HTR-8/SVneo (cell line): Measurements from ENCODE around the gene EME2.
A peak's percentile ranks its signal among the peaks of the same experiment; 100 is the strongest.
"Not testable (repeated sequence)": the region's sequence is repeated elsewhere in the genome, so short reads cannot be mapped to it uniquely, and the experiment has no call there.

Source experiments
- DNase-seq: peaks from one replicate; pipeline ENCODE4 v3.0.0; 2011; ENCODE audit warnings: low spot score, mixed read lengths; ENCODE audit not compliant: insufficient read length
- FAIRE-seq: peaks from 2 replicates; lab custom pipeline; 2011; peaks lifted over from hg19 to GRCh38; lab: Jason Lieb, UNC

Gene EME2

GRCh38 chr16:1772362-1772907 is at the start of gene EME2:
Gene EME2 (plus strand): TSS chr16:1772810. CDS start chr16:1773228, 418 bp downstream.
- DNase-seq = no peak

DNA sequence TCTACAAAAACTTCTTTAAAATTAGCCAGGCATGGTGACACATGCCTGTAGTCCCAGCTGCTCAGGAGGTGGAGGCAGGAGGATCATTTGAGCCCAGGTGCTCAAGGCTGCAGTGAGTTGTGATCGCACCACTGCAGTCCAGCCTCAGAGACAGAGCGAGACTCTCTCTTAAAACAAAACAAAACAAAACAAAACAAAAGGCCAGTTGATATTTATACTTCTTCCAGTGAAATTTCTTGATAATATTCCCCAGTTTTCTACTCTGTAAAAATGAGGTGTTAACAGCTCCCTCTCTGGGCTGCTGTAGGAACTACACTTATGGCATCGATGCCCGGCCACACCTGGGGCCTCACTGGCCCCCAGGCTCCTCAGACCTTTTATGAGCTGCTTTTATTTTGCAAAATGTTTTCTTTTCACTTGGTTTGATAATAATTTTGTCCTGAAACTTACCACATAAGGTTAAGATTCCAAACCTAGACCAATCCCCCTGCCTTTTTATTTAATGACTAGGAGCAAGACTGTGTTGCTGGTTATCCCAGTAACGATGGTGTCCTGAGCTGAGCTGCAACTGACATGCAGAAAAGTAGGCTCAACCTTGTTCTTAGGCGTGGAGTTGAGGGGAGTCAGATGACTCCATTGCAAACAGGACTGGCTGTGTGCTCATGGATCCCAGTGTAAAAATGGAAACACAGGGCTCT is 49.0 kb upstream of the EME2 start:
- FAIRE-seq = no peak
- peak; percentile 53 for DNase-seq

More at GRCh38 chr16:1772362-1772907, at the start of gene EME2:
- peak; percentile 16 for FAIRE-seq

DNA sequence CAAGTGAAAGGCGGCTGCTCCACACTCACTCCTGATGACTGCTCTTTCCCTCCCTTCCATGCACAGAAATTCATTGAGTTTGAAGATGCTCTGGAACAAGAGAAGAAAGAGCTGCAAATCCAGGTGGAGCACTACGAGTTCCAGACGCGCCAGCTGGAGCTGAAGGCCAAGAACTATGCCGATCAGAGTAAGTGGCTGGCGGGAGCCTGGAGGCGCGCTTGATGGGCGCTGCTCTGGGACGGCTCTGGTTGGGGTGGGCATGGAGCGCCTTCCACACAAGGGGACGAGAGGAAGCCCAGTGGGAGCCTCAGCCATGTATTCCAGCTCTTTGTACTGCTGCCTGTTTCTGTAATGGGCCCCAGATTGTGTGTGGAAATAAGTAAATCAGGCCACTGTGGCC is 48.1 kb upstream of the EME2 start:
- FAIRE-seq (no peak), DNase-seq (no peak)

DNA sequence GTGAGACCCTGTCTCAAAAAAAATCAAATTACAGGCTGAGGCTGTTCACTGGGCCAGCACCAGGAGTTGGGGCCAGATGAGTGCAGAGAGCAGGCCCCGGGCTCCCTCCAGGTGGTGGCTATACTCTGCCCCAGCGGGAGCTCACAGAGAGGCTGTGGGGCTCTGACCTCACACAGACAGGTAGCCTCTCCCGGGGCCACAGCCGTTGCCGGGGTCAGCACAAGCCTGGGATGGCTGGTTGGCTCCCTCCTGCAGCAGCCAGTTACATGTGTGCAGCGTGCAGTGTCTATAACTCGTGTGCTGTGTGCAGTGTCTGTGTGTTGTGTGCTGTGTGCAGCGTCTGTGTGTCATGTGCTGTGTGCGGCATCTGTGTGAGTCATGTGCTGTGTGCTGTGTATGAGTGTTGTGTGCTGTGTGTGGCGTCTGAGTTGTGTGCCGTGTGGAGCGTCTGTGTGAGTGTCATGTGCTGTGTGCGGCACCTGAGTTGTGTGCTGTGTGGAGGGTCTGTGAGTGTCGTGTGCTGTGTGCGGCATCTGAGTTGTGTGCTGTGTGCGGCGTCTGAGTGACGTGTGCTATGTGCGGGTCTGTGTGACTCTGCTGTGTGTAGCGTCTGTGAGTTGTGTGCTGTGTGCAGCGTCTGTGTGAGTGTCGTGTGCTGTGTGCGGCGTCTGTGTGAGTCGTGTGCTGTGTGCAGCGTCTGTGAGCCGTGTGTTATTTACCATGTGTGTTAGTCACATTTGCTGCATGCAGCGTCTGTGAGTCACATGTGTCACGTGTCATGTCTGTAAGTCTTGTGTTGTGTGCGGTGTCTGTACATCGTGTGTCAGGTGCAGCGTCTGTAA is 45.7 kb upstream of the EME2 start:
- DNase-seq (no peak), FAIRE-seq (peak; percentile 83)

DNA sequence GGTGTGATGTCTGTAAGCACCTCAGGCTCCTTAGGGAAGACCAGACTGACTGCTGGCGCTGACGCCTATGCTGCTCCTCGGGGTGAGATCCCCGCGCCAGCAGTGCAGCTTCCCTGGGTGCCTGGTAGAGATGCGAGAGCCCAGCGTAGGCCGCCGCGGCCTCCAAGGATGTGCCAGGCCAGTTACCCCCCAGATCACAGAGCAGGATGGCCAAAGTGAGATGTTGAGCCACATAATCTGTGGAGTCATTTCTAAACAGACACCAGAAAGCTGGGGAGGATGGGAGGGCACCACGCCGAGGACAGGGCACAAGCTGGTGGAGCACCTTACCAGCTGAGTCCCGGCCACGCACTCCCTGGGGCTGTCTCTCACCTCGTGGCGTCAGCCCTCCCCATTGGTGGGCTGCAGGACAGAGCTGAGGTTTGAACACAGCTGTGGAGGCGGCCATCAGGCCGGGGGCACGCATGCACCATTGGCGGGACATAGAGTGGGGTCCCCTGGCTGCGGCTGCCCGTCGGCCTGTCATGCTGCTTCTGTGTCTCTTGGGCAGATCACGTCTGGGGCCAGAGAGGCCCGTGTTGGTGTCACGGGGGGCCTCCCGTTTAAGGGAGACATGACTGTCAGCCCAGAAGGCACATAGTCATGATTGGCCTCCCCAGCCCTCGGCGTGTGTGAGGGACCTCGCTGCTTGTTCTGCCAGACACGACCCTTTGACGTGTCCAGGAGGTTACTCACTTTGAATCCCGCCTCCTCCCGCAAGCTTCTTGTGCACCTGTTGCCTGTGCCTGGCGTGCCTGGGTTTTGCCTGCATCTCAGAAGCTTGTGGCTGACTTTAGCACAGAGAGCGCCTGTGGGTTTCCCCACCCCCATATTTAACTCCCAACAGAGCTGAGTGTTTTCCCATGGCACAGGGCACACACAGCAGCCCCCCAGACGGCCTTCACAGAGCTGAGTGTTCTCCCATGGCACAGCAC is 44.7 kb upstream of the EME2 start:
- DNase-seq (no peak), FAIRE-seq (no peak)

GRCh38 chr16:1729026-1729425 is 43.6 kb upstream of the EME2 start:
- FAIRE-seq = no peak
- no peak for DNase-seq

DNA sequence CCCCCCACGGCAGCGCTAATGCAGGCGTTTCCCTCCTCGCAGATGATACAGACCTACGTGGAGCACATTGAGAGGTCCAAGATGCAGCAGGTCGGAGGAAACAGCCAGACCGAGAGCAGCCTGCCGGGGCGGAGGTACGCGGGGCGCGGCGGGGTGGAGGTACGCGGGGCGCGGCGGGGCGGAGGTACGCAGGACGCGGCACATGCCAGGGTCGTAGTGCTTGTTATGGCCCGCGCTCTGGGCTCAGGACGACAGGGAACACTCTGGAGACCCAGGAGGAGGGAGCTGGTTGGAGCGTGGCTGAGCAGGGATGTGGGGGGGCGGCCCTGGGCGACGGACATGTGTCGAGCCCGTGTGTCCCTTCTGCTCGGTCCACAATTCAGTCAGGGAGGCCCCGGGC is 43.2 kb upstream of the EME2 start:
- DNase-seq = no peak
- no peak for FAIRE-seq

GRCh38 chr16:1731073-1731472 is 41.5 kb upstream of the EME2 start:
- DNase-seq (no peak), FAIRE-seq (no peak)

GRCh38 chr16:1731603-1732002 is 41.0 kb upstream of the EME2 start:
- no peak for FAIRE-seq
- DNase-seq = no peak

GRCh38 chr16:1732071-1732470 is 40.5 kb upstream of the EME2 start:
- no peak for DNase-seq
- no peak for FAIRE-seq

DNA sequence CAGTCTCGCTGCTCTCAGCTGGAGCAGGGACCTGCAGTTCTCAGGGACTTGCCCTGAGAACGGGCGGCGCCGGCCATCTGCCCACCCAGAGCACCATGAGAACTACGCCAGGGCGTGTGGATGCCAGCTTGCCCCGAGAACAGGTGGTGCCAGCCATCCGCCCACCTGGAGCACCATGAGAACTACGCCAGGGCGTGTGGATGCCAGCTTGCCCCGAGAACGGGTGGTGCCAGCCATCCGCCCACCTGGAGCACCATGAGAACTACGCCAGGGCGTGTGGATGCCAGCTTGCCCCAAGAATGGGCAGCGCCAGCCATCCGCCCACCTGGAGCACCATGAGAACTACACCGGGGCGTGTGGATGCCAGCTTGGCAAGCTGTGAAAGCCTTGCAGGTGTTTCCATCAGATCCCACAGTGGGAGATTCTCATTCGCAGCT is 40.0 kb upstream of the EME2 start:
- not testable (repeated sequence) for DNase-seq, FAIRE-seq

DNA sequence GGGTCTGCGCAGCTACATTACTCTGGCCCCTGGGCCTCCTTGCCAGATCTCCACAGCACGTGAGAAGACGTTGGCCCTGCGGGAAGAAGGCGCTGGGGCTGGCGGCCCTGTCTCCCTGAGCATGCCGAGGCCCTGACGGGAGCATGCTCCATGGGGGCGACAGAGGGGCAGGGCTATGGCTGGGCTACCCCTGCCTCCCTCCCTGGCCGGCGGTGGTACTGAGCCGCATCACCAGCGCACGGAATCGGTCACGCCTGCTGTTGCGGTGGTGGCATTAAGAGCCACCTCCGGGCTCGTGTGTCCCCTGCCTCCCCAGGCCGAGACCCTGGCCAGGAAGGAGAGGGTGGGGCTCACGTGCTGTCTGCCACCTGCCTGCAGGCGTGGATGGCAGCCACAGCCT is 38.5 kb upstream of the EME2 start:
- FAIRE-seq (no peak), DNase-seq (no peak)

GRCh38 chr16:1734816-1735215 is 37.8 kb upstream of the EME2 start:
- DNase-seq (no peak), FAIRE-seq (no peak)

GRCh38 chr16:1740234-1740633 is 32.4 kb upstream of the EME2 start:
- FAIRE-seq (peak; percentile 60), DNase-seq (no peak)

DNA sequence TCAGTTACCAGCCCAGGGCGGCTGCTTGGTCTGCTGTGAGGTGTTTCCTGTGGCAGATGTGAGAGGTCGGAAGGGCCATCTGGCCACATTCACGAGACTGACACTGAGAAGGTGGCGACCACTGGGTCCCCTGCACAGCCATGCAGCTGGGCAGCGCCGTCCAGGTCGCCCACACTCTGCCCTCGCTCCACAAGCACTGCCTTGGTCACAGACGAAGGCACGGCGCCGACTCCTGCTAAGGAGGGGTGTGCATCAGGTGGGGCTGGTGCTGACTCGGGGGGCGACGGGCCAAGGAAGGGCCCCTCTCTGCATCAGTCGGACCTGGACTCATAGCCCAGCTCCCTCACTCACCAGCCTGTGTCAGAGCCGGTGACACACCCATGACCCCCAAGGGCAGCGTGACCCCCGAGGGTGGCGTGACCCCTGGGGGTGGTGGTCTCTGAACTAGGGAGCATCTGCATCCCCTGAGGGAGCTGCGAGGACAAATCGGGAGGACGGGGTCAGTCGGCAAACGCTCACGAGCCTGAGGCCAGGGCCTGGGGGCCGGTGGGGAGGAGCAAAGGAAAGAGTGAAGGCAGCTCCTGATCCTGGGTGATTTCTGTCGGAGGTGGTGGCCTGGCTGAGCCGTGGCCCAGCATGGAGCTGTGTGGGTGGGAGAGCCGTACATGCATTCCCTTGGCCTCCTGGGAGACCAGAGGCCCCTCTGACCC is 31.7 kb upstream of the EME2 start:
- no peak for DNase-seq
- no peak for FAIRE-seq

- no peak for FAIRE-seq
Measured at GRCh38 chr16:1741553-1742165, 31.0 kb upstream of the EME2 start.

GRCh38 chr16:1743376-1744337 is 29.0 kb upstream of the EME2 start:
- DNase-seq (no peak), FAIRE-seq (no peak)

More at GRCh38 chr16:1741553-1742165, 31.0 kb upstream of the EME2 start:
- no peak for DNase-seq

DNA sequence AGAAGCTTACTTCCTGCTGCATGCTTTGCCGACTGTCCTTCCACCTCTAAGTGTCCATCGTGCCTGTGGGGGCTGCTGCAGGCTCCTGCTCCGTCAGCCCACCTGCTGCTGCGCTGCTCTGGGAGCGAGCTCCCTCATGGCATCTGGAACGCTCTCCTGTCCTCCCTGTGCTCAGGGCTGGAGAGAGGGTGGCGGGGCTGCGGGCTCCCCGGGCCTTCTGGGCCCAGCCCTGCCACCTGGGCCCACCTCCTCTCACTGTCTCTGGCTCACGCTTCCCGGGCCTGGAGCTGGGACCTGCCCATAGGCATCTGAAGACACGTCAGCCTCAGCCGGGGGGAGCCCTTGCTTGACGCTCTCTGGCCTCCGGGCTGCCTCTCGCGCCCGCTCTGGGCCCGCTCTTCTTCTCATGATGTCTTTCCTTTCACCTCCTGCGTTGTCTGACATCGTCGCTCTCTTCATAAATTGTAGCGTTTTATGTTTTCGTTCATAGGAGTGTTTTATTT is 28.2 kb upstream of the EME2 start:
- DNase-seq (no peak), FAIRE-seq (no peak)
